HepG2 (cell line): ENCODE measurements around the gene CASS4.
"Not testable (repeated sequence)": the region's sequence is repeated elsewhere in the genome, so short reads cannot be mapped to it uniquely, and the experiment has no call there.

ENCODE experiments used
- SP1 ChIP-seq, 2 experiments: fragments of 450-650 bp in 1 of 2; sonication (generic) in 1 of 2; formaldehyde crosslinking in 1 of 2; IDR thresholded peaks; 2 replicates each; pipeline versions ENCODE4 v1.4.0 to v1.6.1; 2016 to 2020; ENCODE audit warnings: missing genetic modification reagents in 1 of 2
- TF ChIP-seq, protein P1 (sequence below): IDR thresholded peaks from 2 replicates; pipeline ENCODE4 v1.6.1; 2016; ENCODE audit warnings: mild to moderate bottlenecking
- TF ChIP-seq, protein P2 (sequence below): sonication (generic); formaldehyde crosslinking; IDR thresholded peaks from 2 replicates; pipeline ENCODE4 v1.5.0; 2020; ENCODE audit warnings: mild to moderate bottlenecking, missing genetic modification reagents, moderate library complexity
- TF ChIP-seq, protein P3 (sequence below): sonication (generic); formaldehyde crosslinking; IDR thresholded peaks from 2 replicates; pipeline ENCODE4 v1.4.0; 2020; ENCODE audit warnings: missing genetic modification reagents

DNA sequence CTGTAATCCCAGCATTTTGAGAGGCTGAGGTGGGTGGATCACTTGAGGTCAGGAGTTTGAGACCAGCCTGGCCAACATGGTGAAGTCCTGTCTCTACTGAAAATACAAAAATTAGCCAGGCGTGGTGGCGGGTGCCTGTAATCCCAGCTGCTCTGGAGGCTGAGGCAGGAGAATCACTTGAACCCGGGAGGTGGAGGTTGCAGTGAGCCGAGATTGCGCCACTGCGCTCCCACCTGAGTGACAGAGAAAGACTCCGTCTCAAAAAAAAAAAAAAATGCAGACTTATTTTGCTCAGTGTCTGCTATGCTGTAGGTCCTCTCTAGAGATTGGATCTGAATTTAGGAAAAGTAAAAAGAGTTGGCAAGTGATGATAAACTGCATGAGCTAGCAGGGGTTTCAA, 773 bp upstream of the CASS4 start:
- TF ChIP-seq, protein P1, sequence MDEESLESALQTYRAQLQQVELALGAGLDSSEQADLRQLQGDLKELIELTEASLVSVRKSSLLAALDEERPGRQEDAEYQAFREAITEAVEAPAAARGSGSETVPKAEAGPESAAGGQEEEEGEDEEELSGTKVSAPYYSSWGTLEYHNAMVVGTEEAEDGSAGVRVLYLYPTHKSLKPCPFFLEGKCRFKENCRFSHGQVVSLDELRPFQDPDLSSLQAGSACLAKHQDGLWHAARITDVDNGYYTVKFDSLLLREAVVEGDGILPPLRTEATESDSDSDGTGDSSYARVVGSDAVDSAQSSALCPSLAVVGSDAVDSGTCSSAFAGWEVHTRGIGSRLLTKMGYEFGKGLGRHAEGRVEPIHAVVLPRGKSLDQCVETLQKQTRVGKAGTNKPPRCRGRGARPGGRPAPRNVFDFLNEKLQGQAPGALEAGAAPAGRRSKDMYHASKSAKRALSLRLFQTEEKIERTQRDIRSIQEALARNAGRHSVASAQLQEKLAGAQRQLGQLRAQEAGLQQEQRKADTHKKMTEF (CRISPR knock-in tag): not testable (repeated sequence)
- TF ChIP-seq, protein P2, sequence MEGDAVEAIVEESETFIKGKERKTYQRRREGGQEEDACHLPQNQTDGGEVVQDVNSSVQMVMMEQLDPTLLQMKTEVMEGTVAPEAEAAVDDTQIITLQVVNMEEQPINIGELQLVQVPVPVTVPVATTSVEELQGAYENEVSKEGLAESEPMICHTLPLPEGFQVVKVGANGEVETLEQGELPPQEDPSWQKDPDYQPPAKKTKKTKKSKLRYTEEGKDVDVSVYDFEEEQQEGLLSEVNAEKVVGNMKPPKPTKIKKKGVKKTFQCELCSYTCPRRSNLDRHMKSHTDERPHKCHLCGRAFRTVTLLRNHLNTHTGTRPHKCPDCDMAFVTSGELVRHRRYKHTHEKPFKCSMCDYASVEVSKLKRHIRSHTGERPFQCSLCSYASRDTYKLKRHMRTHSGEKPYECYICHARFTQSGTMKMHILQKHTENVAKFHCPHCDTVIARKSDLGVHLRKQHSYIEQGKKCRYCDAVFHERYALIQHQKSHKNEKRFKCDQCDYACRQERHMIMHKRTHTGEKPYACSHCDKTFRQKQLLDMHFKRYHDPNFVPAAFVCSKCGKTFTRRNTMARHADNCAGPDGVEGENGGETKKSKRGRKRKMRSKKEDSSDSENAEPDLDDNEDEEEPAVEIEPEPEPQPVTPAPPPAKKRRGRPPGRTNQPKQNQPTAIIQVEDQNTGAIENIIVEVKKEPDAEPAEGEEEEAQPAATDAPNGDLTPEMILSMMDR (CRISPR knock-in tag): not testable (repeated sequence)
- TF ChIP-seq, protein P3, sequence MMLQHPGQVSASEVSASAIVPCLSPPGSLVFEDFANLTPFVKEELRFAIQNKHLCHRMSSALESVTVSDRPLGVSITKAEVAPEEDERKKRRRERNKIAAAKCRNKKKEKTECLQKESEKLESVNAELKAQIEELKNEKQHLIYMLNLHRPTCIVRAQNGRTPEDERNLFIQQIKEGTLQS (CRISPR knock-in tag): not testable (repeated sequence)
- not testable (repeated sequence) for TF ChIP-seq SP1 (IDR thresholded peaks at IDR 0.05); SP1 (CRISPR knock-in tag; IDR thresholded peaks at IDR 0.05)
